ENCODE measurements around the gene USH2A.

The USH2A gene

DNA sequence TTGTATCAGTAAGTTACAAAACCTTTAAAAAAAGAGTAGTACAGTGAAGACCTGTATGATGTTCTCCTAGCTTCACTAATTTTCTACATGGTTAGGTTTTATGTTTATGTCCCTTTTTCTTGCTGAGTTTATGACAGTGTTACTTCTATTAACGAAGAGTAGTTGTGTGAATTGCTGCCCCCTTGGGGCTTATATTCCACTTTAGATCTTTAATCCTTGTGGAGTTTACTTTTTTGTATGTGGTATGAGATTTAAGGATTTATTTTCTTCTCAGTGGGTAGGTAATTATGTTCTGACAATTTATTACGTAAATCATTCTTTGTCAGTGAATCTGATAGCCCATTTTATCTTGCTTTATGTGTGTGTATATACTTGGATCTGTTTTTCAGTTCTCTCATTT is 841.4 kb downstream of the USH2A start:
- no peaks in the 10 kb centered on the region for H3K27me3 Mint-ChIP-seq (ENCODE audit: low read depth)
- H3K4me3 Mint-ChIP-seq, result no peak overlapping the region
- H3K36me3 Mint-ChIP-seq (ENCODE audit: low read depth), result peaks cover 11% of the 10 kb centered on the region
- no peaks in the 10 kb centered on the region for H3K4me1 Mint-ChIP-seq (ENCODE audit: low read depth)
- H3K27ac Mint-ChIP-seq, result no peak overlapping the region
- no peaks in the 10 kb centered on the region for H3K9me3 Mint-ChIP-seq

Measured in T-helper 1 cell treated with Interleukin-12 subunit alpha and Interleukin-12 subunit beta and Interleukin-4 antibody, amounts not matched to agents 30 μg/mL and 1 μg/mL, for 36 hours (primary cell).